Stimulated activated CD4-positive, alpha-beta T cell treated with anti-CD3 and anti-CD28 coated beads, TNF-alpha, amount 100 ng/mL, for 48 hours (primary cell): ENCODE results near the gene NPIPB2.
"Not testable (repeated sequence)": the region's sequence is repeated elsewhere in the genome, so short reads cannot be mapped to it uniquely, and the experiment has no call there.

ENCODE experiments used
- DNase-seq, 3 donors: peaks; one replicate each; pipeline ENCODE4 v3.0.0-alpha.2; 2020; ENCODE audit warnings: low read depth in 3 of 3

Gene NPIPB2

GRCh38 chr16:11941945-11942344 lies at the start of gene NPIPB2:
Gene NPIPB2, minus strand, starts transcription at chr16:11942045. Its CDS starts 0 bp downstream, at chr16:11942045.
- not testable (repeated sequence) for DNase-seq

GRCh38 chr16:11990702-11991390 lies 49.0 kb upstream of the NPIPB2 start:
- DNase-seq = no peak

GRCh38 chr16:11988258-11988978 lies 46.6 kb upstream of the NPIPB2 start:
- no peak for DNase-seq

GRCh38 chr16:11986521-11987057 lies 44.7 kb upstream of the NPIPB2 start:
- no peak for DNase-seq

DNA sequence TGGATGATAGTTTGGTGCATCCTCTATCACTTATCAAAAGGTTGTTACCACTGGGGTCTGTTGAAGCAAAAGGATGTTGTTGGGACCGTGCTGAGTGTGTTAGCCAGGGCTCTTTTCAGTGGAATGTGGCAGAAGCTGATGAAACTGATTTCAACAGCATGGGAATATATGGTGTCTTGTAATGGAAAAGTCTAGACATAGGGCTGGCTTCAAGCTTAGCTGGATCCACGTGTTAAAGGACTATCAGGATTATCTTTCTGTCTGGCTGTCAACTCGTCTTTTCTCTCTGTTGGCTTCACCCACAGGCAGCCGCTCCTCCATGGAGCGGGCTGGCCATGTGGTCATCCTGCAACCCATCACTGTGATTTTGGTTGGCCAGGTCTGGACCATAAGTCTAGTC lies 43.4 kb upstream of the NPIPB2 start:
- no peak for DNase-seq

DNA sequence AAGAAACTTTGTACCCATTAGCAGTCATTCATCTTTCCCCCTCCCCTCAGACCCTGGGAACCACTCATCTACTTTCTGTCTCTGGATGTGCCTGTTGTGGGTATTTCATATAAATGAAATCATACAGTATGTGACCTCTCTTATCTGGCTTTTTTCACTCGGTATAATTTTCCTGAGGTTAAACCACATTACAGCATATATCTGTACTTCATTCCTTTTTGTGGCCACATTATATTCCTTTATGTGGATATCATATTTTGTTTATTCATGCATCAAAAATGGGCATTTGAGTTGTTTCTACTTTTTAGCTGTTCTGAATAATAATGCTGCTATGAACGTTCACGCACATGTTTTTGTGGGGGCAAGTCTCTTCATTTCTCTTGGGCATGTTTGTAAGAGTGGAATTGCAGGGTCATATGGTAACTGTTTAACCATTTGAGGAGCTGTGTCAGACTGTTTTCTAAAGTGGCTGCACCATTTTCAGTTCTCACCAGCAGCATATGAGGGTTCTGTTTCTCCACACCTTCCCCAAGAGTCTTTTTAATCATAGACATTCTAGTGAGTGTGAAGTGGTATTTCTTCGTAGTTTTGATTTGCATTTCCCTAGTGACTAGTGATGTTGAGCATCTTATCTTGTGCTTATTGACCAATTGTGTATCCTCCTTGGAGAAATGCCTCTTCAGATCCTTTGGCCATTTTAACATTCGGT lies 38.4 kb upstream of the NPIPB2 start:
- DNase-seq = no peak

DNA sequence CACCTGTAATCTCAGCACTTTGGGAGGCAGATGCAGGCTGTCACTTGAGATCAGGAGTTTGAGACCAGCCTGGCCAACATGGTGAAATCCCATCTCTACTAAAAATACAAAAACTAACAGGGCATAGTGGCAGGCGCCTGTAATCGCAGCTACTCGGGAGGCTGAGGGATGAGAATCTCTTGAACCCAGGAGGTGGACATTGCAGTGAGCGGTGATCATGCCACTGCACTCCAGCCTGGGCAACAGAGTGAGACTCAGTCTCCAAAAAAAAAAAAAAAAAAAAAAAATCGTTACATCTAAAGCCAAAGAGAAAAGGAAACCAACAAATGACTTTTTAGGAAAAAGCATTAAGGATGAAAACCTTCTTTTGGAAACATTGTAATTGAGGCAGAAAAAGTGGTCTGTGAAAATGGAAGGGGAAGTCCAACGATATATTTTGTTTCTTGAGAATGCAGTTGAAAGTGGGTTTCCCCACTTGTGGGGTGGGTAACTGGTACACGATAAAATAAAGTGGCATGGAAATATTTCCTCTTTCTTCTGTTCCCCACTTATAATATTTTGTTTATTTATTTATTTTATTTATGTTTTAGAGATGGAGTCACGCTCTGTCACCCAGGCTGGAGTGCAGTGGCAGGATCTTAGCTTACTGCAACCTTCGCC lies 37.3 kb upstream of the NPIPB2 start:
- DNase-seq = no peak

DNA sequence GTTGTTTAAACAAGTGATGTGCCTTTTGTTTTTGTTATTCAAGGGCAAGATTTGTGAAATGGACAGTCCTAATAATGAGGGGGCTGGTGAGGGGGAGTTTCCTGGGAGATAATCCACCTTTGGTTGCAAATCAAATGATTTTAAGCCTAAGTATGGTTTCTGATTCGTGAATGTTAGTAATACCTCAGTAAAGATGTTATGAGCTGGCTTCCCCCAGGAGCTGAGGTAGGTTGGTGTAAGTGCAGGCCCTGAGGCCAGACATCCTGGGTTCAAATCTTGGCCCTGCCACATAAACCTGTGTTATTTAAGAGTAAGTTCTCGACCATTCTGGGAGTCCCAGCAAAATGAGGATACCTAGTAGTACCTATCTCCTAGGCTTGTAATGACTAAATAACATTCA lies 36.2 kb upstream of the NPIPB2 start:
- no peak for DNase-seq

DNA sequence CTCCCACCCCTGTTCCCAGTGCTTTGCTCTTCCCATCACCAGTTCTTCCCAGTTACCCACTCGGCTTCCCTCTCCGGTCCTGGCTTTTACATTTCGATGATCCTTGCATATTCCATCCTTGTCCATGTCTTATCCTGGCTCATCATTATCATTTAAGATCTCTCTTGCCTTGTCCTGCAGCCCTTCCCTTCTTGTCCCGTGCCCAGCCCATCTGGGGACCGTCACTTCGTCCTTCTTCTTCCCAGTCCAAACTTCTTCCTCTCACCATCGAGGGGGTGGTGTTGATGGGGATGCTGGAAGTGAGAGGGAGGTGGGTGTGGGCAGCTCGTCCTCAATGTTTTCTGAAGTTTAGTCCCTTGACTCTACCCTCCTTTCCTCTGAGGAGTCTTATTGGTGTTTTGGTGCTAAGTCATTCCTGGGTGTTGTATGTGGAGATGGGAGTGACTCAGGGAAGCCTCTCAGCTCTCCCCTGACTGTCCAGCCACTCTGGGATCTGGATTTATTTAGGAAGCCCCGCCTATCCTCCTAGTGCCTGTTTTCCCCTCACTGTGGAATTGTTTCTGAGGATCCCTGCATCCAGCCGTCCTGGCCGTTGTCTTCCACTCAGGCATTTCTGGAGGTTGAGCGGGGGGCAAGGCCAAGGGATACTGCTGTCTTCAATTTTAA lies 35.7 kb upstream of the NPIPB2 start:
- DNase-seq = no peak

GRCh38 chr16:11976850-11977375 lies 35.1 kb upstream of the NPIPB2 start:
- no peak for DNase-seq

DNA sequence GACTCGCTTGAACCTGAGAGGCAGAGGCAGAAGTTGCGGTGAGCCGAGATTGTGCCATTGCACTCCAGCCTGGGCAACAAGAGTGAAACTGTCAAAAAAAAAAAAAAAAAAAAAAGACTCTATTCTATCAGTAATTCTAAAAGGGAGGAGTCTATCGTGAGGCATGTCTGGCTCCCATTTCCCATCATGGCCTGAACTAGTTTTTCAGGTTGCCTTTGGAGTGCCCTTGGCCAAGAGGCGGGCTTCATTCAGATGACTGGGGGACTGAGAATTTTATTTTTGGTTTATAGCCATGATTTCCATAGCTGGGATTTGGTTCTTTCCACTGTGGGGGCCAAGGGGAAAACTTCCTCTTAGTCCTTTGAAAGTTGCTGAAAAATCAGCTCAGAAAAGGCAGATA lies 31.2 kb upstream of the NPIPB2 start:
- DNase-seq = no peak

DNA sequence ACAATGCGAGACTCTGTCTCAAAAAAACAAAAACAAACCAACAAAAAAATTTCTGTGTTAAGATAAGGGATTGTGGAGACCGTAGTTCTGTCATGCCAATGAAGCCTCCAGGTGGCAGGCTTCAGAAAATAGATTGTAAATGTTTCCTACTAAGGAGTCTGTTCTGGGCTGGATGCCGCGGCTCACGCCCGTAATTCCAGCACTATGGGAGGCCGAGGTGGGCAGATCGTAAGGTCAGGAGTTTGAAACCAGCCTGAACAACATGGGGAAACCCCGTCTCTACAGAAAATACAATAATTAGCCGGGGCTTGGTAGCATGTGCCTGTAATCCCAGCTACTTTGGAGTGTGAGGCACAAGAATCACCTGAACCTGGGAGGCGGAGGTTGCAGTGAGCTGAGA lies 30.3 kb upstream of the NPIPB2 start:
- no peak for DNase-seq

DNA sequence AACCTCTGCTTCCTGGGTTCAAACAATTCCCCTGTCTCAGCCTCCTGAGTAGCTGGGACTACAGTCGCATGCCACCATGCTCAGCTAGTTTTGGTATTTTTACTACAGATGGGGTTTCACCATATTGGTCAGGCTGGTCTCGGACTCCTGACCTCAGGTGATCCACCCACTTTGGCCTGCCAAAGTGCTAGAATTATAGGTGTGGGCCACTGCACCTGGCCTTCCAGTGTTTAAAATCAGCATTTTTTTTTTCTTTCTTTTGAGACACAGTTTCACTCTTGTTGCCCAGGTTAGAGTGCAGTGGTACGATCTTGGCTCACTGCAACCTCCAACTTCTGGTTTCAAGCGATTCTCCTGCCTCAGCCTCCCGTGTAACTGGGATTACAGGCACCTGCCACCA lies 28.4 kb upstream of the NPIPB2 start:
- not testable (repeated sequence) for DNase-seq

- DNase-seq = no peak
Measured at GRCh38 chr16:11968577-11968976, 26.7 kb upstream of the NPIPB2 start.

- no peak for DNase-seq
Measured at GRCh38 chr16:11967195-11967911, 25.5 kb upstream of the NPIPB2 start.

GRCh38 chr16:11966173-11966572 lies 24.3 kb upstream of the NPIPB2 start:
- no peak for DNase-seq

DNA sequence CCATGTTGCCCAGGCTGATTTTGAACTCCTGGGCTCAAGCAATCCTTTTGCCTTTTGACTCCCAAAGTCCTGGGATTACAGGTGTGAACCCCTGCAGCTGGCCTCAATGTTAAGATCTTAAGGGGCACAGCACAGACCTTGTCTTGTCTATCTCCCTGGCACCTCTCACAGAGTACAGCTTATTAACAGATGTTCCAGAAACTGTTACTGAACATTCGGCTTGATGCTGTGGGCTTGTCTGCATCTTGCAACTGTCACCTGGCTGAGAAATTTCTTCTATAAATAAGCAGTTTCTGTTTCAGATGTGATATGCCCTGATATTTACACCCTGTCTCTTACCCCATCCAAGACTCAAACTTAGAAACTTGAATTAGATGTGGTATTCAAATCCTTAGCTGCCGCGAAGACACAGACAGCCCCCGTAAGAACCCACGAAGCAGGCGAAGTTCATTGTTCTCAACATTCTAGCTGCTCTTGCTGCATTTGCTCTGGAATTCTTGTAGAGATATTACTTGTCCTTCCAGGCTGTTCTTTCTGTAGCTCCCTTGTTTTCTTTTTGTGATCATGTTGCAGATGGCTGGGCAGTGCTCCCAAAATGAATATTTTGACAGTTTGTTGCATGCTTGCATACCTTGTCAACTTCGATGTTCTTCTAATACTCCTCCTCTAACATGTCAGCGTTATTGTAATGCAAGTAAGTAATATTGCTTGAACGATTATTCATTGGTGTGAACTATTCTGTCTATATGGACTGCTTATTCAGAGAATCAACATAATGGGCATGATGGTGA lies 23.1 kb upstream of the NPIPB2 start, which contains the start of gene TNFRSF17:
Gene TNFRSF17, plus strand, starts transcription at position 450 of the 791 bp plus-strand sequence. Its CDS starts 115 bp downstream, at position 565.
- DNase-seq = no peak

GRCh38 chr16:11963706-11964105 lies 21.9 kb upstream of the NPIPB2 start:
- DNase-seq = no peak

DNA sequence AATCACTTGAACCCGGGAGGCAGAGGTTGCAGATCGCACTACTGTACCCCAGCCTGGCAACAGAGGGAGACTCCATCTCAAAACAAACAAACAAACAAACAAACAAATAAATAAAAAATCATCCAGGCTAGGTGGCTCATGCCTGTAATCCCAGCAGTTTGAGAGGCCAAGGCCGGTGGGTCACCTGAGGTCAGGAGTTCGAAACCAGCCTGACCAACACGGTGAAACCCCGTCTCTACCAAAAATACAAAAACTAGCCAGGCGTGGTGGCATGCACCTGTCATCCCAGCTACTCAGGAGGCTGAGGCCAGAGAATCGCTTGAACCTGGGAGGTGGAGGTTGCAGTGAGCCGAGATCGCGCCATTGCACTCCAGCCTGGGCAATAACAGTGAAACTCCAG lies 21.1 kb upstream of the NPIPB2 start:
- not testable (repeated sequence) for DNase-seq

- DNase-seq = not testable (repeated sequence)
Measured at GRCh38 chr16:11962457-11962856, 20.6 kb upstream of the NPIPB2 start.
